K562 (cell line): ENCODE results near the gene ABLIM1.

Experiments used
- POLR2A ChIP-seq: fragments of 450-650 bp; conservative IDR thresholded peaks from 2 replicates; pipeline ENCODE4 v1.6.1; 2016
- TF ChIP-seq, protein P1 (sequence below), 3 experiments: IDR thresholded peaks in 2 of 3; conservative IDR thresholded peaks in 1 of 3; 2 replicates each; pipeline ENCODE4 v1.5.1; 2011 to 2012; ENCODE audit warnings: low read length in 3 of 3, mild to moderate bottlenecking in 3 of 3, control low read depth in 2 of 3, improper control_type of control experiment in 1 of 3, inconsistent platforms in 1 of 3, low read depth in 1 of 3, mixed read lengths in 1 of 3, moderate library complexity in 1 of 3; ENCODE audit not compliant: insufficient read depth in 2 of 3

DNA sequence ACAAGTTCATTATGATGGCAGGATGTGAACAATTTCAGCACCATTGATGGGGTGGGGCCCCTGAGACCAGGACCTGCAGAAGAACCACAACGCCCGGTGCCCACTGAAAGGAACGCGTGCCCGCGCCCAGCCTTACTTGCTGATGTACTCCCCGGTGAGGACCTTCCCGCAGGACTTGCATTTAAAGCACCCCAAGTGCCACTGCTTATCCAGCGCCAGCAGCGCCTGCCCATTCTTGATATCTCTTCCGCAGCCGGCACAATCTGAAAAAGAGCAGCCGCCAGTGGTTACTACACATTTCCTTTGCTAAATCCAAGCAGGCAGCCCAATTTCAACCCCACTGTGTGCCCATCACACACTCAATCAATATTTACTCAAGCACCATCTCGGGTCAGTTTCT, 110.6 kb downstream of the ABLIM1 start:
- no peak for TF ChIP-seq POLR2A
- TF ChIP-seq, protein P1, sequence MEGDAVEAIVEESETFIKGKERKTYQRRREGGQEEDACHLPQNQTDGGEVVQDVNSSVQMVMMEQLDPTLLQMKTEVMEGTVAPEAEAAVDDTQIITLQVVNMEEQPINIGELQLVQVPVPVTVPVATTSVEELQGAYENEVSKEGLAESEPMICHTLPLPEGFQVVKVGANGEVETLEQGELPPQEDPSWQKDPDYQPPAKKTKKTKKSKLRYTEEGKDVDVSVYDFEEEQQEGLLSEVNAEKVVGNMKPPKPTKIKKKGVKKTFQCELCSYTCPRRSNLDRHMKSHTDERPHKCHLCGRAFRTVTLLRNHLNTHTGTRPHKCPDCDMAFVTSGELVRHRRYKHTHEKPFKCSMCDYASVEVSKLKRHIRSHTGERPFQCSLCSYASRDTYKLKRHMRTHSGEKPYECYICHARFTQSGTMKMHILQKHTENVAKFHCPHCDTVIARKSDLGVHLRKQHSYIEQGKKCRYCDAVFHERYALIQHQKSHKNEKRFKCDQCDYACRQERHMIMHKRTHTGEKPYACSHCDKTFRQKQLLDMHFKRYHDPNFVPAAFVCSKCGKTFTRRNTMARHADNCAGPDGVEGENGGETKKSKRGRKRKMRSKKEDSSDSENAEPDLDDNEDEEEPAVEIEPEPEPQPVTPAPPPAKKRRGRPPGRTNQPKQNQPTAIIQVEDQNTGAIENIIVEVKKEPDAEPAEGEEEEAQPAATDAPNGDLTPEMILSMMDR (IDR thresholded peaks at IDR 0.05 in 2 of 3, conservative IDR thresholded peaks at IDR 0.05 in 1 of 3; ENCODE audit: insufficient read depth in 2 of 3, low read depth in 1 of 3, low read length in 3 of 3), result no peak
